Chondrocyte (in vitro differentiated cells): Measurements from ENCODE around the gene GPR139. TPM values are rescaled to one million over a fixed set of nuclear protein-coding genes. Genes with fewer than 3 reads are reported as not detected.

Source experiments
- DNase-seq: peaks from one replicate; pipeline ENCODE4 v3.0.0; 2021; ENCODE audit warnings: mixed read lengths, low spot score
- H3K27ac Mint-ChIP-seq: one replicate; pipeline ENCODE4 v1.8.0; 2021; ENCODE audit warnings: mild to moderate bottlenecking, moderate library complexity, mixed read lengths; ENCODE audit not compliant: unreplicated experiment
- H3K27me3 Mint-ChIP-seq: 2 replicates; pipeline ENCODE4 v1.8.0; 2021; ENCODE audit warnings: low read depth, mixed read lengths
- H3K36me3 Mint-ChIP-seq: 2 replicates; pipeline ENCODE4 v1.8.0; 2021; ENCODE audit warnings: low read depth, mixed read lengths
- H3K4me1 Mint-ChIP-seq: 2 replicates; pipeline ENCODE4 v1.8.0; 2021; ENCODE audit warnings: low read depth, mild to moderate bottlenecking, mixed read lengths
- H3K4me3 Mint-ChIP-seq: one replicate; pipeline ENCODE4 v1.8.0; 2021; ENCODE audit warnings: mild to moderate bottlenecking, moderate library complexity, mixed read lengths; ENCODE audit not compliant: unreplicated experiment
- H3K9me3 Mint-ChIP-seq: 2 replicates; pipeline ENCODE4 v1.8.0; 2021; ENCODE audit warnings: low read depth, mixed read lengths
- total RNA-seq: library from RNA; stranded (reverse); gene quantifications from 3 replicates; pipeline ENCODE4 v1.2.1, GENCODE V29; 2021
- TF ChIP-seq, protein P1 (sequence below): fragments of 200-600 bp; sonication (generic); IDR thresholded peaks from 2 replicates; pipeline ENCODE4 v1.5.0; 2021; ENCODE audit warnings: antibody characterized with exemption, mild to moderate bottlenecking, moderate library complexity

Gene GPR139
- total RNA-seq, 1 donor from 2014 or later, result not detected

DNA sequence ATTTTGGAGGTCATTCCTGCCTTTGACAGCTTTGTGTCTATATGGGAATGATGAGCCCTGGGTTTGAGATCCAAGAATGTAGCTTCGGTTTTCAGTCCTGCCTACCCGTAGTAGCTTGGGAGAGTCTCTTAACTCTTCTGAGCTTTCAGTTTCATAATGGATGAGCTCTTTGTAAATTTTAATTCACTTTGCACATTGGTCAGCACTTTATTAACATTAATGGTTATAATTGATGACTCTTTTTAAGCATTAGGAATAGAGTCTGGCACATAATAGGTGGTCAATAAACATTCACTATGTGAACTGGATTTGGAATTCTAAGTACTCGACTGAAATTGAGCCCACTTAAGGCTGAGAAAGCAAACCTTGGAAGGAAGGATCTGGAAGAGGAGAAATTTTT lies 17.3 kb downstream of the GPR139 start:
- no peaks in the 10 kb centered on the region for H3K4me1 Mint-ChIP-seq
- TF ChIP-seq, protein P1, sequence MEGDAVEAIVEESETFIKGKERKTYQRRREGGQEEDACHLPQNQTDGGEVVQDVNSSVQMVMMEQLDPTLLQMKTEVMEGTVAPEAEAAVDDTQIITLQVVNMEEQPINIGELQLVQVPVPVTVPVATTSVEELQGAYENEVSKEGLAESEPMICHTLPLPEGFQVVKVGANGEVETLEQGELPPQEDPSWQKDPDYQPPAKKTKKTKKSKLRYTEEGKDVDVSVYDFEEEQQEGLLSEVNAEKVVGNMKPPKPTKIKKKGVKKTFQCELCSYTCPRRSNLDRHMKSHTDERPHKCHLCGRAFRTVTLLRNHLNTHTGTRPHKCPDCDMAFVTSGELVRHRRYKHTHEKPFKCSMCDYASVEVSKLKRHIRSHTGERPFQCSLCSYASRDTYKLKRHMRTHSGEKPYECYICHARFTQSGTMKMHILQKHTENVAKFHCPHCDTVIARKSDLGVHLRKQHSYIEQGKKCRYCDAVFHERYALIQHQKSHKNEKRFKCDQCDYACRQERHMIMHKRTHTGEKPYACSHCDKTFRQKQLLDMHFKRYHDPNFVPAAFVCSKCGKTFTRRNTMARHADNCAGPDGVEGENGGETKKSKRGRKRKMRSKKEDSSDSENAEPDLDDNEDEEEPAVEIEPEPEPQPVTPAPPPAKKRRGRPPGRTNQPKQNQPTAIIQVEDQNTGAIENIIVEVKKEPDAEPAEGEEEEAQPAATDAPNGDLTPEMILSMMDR, result no peak
- no peak for DNase-seq
- H3K27ac Mint-ChIP-seq, result no peak overlapping the region
- H3K9me3 Mint-ChIP-seq, result peaks cover 4% of the 10 kb centered on the region
- peaks cover 2% of the 10 kb centered on the region for H3K27me3 Mint-ChIP-seq
- H3K4me3 Mint-ChIP-seq, result no peak overlapping the region
- H3K36me3 Mint-ChIP-seq, result no peaks in the 10 kb centered on the region

DNA sequence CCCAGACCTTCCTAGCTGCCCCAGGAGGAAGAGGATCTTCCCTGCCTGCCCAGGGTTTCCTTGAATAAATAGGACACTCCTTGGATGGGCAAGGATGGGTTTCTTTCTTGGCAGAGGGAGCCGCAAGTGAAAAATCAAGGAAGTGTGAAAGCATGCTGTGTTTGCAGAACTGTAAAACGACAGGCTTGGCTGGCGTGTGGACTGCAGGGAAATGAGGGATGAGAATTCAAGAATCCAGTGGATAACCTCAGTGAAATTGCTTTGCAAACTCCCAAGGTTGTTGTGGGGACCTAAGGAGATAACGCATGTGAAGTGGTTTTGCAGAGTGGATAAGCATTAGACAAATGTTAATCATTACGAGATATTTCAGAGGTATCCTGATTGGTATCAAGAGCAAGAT lies 20.4 kb downstream of the GPR139 start:
- H3K4me1 Mint-ChIP-seq, result no peaks in the 10 kb centered on the region
- peaks cover 2% of the 10 kb centered on the region for H3K27me3 Mint-ChIP-seq
- H3K27ac Mint-ChIP-seq, result no peak overlapping the region
- no peaks in the 10 kb centered on the region for H3K36me3 Mint-ChIP-seq
- TF ChIP-seq, protein P1, result no peak
- no peak for DNase-seq
- no peak overlapping the region for H3K4me3 Mint-ChIP-seq
- H3K9me3 Mint-ChIP-seq, result no peaks in the 10 kb centered on the region

DNA sequence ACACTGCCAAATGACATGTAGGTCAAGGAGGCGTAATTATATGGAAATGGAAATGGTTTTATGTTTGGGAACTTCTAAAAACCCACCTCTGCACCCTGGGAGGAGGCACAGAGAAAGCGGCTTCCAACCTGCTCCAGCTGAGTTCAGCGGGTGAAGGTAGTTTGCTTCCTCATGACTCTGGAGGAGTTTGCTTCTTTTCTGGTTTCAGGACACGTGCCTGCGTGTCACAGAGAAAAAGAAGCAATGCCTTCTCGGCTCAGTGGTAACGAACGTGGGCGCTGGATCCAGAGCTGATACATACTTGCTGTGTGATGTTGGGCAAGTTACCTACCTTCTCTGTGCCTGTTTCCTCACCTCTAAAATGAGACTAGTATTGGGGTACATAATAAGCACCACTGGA lies 22.1 kb downstream of the GPR139 start:
- no peaks in the 10 kb centered on the region for H3K36me3 Mint-ChIP-seq
- H3K27ac Mint-ChIP-seq, result no peak overlapping the region
- TF ChIP-seq, protein P1, result no peak
- H3K27me3 Mint-ChIP-seq, result peaks cover 2% of the 10 kb centered on the region
- no peaks in the 10 kb centered on the region for H3K9me3 Mint-ChIP-seq
- DNase-seq, result no peak
- H3K4me1 Mint-ChIP-seq, result no peaks in the 10 kb centered on the region
- no peak overlapping the region for H3K4me3 Mint-ChIP-seq

DNA sequence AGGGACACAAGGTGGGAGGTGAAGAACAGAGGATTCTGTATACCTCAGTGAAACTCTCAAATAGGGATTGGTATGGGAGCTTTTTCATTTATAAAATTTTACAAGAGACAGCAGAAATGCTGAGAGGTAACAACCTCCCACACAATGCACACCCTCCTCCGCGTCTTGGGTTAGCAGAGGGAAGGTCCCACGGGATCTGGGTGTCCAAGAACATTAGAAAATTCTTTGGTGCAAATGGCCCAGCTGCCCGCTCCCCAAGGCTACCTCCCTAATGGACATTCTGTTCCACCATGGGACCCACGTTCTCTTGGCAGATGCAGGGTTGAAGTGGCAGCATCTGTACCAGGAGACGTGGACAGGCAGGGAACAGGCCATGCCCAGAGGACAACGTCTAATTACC lies 22.5 kb downstream of the GPR139 start:
- Mint-ChIP-seq H3K36me3 (no peaks in the 10 kb centered on the region), H3K27ac (no peak overlapping the region), H3K27me3 (peaks cover 2% of the 10 kb centered on the region), H3K4me3 (no peak overlapping the region), H3K9me3 (no peaks in the 10 kb centered on the region), H3K4me1 (no peaks in the 10 kb centered on the region)
- TF ChIP-seq, protein P1, result no peak
- DNase-seq, result no peak

DNA sequence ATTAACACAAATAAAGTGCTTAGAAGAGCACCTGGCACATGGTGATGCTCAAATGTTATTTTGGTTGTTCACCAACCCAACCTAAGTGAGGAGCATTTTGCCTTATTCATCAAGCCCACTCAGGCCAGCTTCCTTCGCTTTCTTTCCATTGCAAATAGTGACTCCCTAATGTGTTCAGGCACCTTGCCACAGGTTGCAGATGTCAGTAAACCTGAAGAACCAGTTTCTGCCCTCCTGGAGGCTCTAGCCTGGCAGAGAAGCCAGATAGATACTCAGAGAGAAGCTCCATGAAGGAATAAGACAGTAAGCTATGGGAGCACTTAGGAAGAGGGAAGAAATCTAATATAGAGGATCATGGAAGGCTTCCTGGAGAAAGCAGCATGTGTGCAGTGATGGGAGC lies 23.9 kb downstream of the GPR139 start:
- Mint-ChIP-seq H3K4me1 (no peaks in the 10 kb centered on the region), H3K27ac (no peak overlapping the region), H3K36me3 (no peaks in the 10 kb centered on the region), H3K4me3 (no peak overlapping the region), H3K9me3 (no peaks in the 10 kb centered on the region), H3K27me3 (peaks cover 2% of the 10 kb centered on the region)
- DNase-seq, result no peak
- TF ChIP-seq, protein P1, result no peak
